T-cell (primary cell): ENCODE measurements around the gene SCIN. TPM values are rescaled to one million over a fixed set of nuclear protein-coding genes. Genes with fewer than 3 reads are reported as not detected.
"Not testable (repeated sequence)": the region's sequence is repeated elsewhere in the genome, so short reads cannot be mapped to it uniquely, and the experiment has no call there.

Experiments
- ATAC-seq, 4 experiments: fragments of 200-7000 bp in 3 of 4; fragments of 150-1000 bp in 1 of 4; cut with Tn5 transposase; replicated peaks in 1 of 4; 1 replicate in 3 of 4; 2 replicates in 1 of 4; pipeline ENCODE4 v1.10.0; 2021; ENCODE audit warnings: moderate library complexity in 3 of 4, mild to moderate bottlenecking in 2 of 4, moderate number of reproducible peaks in 1 of 4
- CTCF ChIA-PET, 2 donors: fragments of 300-600 bp; sonication (Branson Sonifier 250); formaldehyde crosslinking; loops; one replicate each; lab custom pipeline; 2022; ENCODE audit warnings: antibody characterized with exemption in 2 of 2; lab: Charles Lee
- POLR2A ChIA-PET, 2 donors: fragments of 300-600 bp; sonication (Branson Sonifier 250); formaldehyde crosslinking; loops; one replicate each; lab custom pipeline; 2022; ENCODE audit warnings: antibody characterized with exemption in 2 of 2; lab: Charles Lee
- DNase-seq, 35 experiments: peaks; one replicate each; pipeline versions ENCODE4 v3.0.0 to v3.0.0-alpha.2; 2013 to 2023
- H3K27ac ChIP-seq: one replicate; pipeline ENCODE4 v1.5.1; 2013; ENCODE audit warnings: low read length
- H3K27me3 ChIP-seq, 2 experiments: replicated peaks in 1 of 2; 1 replicate in 1 of 2; 2 replicates in 1 of 2; pipeline versions ENCODE4 v1.6.1 to v1.7.0; 2013; ENCODE audit warnings: low read length in 1 of 2, mixed read lengths in 1 of 2; ENCODE audit not compliant: control insufficient read depth in 2 of 2, insufficient read depth in 2 of 2; ENCODE audit errors: extremely low read depth in 1 of 2
- H3K36me3 ChIP-seq, 2 donors: 1 replicate in 1 of 2; 2 replicates in 1 of 2; pipeline versions ENCODE4 v1.6.1 to v1.7.0; 2013; ENCODE audit warnings: low read length in 1 of 2; ENCODE audit not compliant: control insufficient read depth in 2 of 2, insufficient read depth in 1 of 2; ENCODE audit errors: extremely low read depth in 1 of 2
- H3K4me1 ChIP-seq, 2 experiments: 1 replicate in 1 of 2; 2 replicates in 1 of 2; pipeline versions ENCODE4 v1.6.1 to v1.7.0; 2013; ENCODE audit warnings: low read length in 2 of 2, mixed read lengths in 1 of 2; ENCODE audit not compliant: insufficient read depth in 2 of 2, control insufficient read depth in 1 of 2; ENCODE audit errors: extremely low read depth in 1 of 2
- H3K4me3 ChIP-seq, 2 donors: 1 replicate in 1 of 2; 2 replicates in 1 of 2; pipeline versions ENCODE4 v1.5.1 to v1.7.0; 2013; ENCODE audit warnings: mild to moderate bottlenecking in 2 of 2, low read length in 1 of 2, moderate library complexity in 1 of 2; ENCODE audit not compliant: control insufficient read depth in 1 of 2; ENCODE audit errors: extremely low read depth in 1 of 2
- H3K9me3 ChIP-seq: 2 replicates; pipeline ENCODE4 v1.7.0; 2013
- H3K27ac Mint-ChIP-seq, 2 donors: one replicate each; pipeline ENCODE4 v1.8.0; 2020 to 2021; ENCODE audit warnings: mild to moderate bottlenecking in 2 of 2, mixed read lengths in 2 of 2
- H3K27me3 Mint-ChIP-seq, 2 donors: one replicate each; pipeline ENCODE4 v1.8.0; 2021 to 2022; ENCODE audit warnings: mixed read lengths in 2 of 2
- H3K36me3 Mint-ChIP-seq: one replicate; pipeline ENCODE4 v1.8.0; 2021; ENCODE audit warnings: mixed read lengths
- H3K4me1 Mint-ChIP-seq, 3 donors: one replicate each; pipeline ENCODE4 v1.8.0; 2020 to 2022; ENCODE audit warnings: mixed read lengths in 3 of 3, mild to moderate bottlenecking in 1 of 3
- H3K4me3 Mint-ChIP-seq, 3 donors: one replicate each; pipeline ENCODE4 v1.8.0; 2020 to 2022; ENCODE audit warnings: mild to moderate bottlenecking in 3 of 3, mixed read lengths in 3 of 3, moderate library complexity in 3 of 3
- H3K9me3 Mint-ChIP-seq, 3 donors: one replicate each; pipeline ENCODE4 v1.8.0; 2020 to 2022; ENCODE audit warnings: mixed read lengths in 3 of 3
- WGBS: methylation state at CpG from one replicate; pipeline ENCODE4 v1.1.5; 2013; ENCODE audit warnings: missing lambda C conversion rate; ENCODE audit not compliant: insufficient coverage; 5-methylcytosine and 5-hydroxymethylcytosine counted together
- total RNA-seq, 35 experiments: library from RNA in 6 of 35; stranded (reverse) in 6 of 35; fragments of 120-200 nt in 1 of 35; gene quantifications; one replicate each; pipeline versions ENCODE4 v1.2.1 to v1.2.4 and lab custom pipeline; 2013 to 2026

SCIN gene
- total RNA-seq (under 1 TPM in 4 of 5 donors, not detected in 1; 0.05 to 0.57 (median 0.14) TPM), total RNA-seq (lab: John Stamatoyannopoulos, UW) (0 to 3.2 (median 0.25) reads per million in 29 experiments)
- total RNA-seq (2013) = 0.17 TPM

- 6% methylated on average over 68 of the region's 74 CpGs for WGBS
- DNase-seq (peak in 11 of 35 experiments; percentile 1 to 27 (median 15)), ATAC-seq (peak; percentile 34 to 82 (median 58))
- H3K4me1 Mint-ChIP-seq = peaks cover 10 to 17% (median 15%) of the 10 kb centered on the region in 3 donors
- H3K27me3 Mint-ChIP-seq = peaks cover 38 to 40% of the 10 kb centered on the region in 2 donors
- peak within 1 kb of the TSS; percentile 67 to 79 (median 73) for H3K4me3 Mint-ChIP-seq
- Histone ChIP-seq H3K27me3 (peaks cover 5 to 18% of the 10 kb centered on the region in 2 experiments), H3K27ac (no peak within 1 kb of the TSS), H3K36me3 (no peaks in the 10 kb centered on the region), H3K4me1 (peaks cover 0 to 18% of the 10 kb centered on the region in 2 experiments), H3K9me3 (no peaks in the 10 kb centered on the region), H3K4me3 (peak within 1 kb of the TSS; percentile 27 to 58)
- H3K9me3 Mint-ChIP-seq = no peaks in the 10 kb centered on the region
- no peaks in the 10 kb centered on the region for H3K36me3 Mint-ChIP-seq
- CTCF ChIA-PET = no interaction called here
- POLR2A ChIA-PET = interaction anchor here in 1 of 2 donors (0.6 kb wide), 1 partner anchor 1092 kb away, joined by 3 read pairs; no protein-coding TSS in a partner anchor
- H3K27ac Mint-ChIP-seq = no peak within 1 kb of the TSS
Measured at GRCh38 chr7:12570534-12571461, at the start of gene SCIN. TSS of gene SCIN (plus strand) at chr7:12570720. CDS start at chr7:12570787, 67 bp downstream.

DNA sequence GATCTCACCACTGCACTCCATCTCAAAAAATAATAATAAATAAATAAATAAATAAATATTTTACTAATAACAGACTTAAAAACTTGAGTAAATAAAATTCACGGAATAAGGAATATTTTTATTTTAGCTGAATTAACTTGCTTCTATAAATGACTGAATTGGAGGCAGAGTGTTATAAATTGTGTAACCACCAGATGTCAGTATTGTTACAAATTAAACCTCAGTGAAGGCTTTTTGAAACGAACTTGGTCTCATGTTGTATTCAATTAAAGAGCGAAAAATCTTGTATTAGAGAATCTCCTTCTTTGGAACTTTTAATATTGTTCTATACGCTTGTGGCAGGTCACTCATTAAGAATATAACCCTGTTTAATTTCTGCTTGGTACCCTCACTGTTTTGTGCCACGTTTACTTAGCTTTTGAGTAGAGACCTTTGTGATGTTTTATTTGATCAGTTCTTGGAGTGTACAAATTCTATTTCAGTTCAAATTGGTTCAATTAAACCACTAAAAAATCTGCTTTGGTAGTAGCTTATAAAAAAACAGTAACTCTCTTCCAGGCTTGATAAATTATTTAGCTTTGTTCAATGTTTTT is 45.6 kb upstream of the SCIN start:
- Histone ChIP-seq H3K36me3 (no peaks in the 10 kb centered on the region), H3K4me1 (no peaks in the 10 kb centered on the region), H3K27me3 (peaks cover 0 to 3% of the 10 kb centered on the region in 2 experiments), H3K4me3 (no peak overlapping the region), H3K9me3 (no peaks in the 10 kb centered on the region), H3K27ac (no peak overlapping the region)
- H3K27me3 Mint-ChIP-seq = peaks cover 20 to 31% of the 10 kb centered on the region in 2 donors
- no peaks in the 10 kb centered on the region for H3K9me3 Mint-ChIP-seq
- H3K4me1 Mint-ChIP-seq = no peaks in the 10 kb centered on the region
- DNase-seq (peak in 1 of 35 experiments; percentile 55), ATAC-seq (no peak)
- H3K36me3 Mint-ChIP-seq = no peaks in the 10 kb centered on the region
- H3K4me3 Mint-ChIP-seq = no peak overlapping the region
- ChIA-PET CTCF (interaction anchor here (0.6 to 2.2 kb wide), 19 partner anchors 8 to 1933 kb away, joined by 3 to 18 read pairs (median 3); a partner anchor contains a TSS), POLR2A (no interaction called here)
- no CpG with 5 or more reads among the region's 5 CpGs for WGBS
- H3K27ac Mint-ChIP-seq = no peak overlapping the region

DNA sequence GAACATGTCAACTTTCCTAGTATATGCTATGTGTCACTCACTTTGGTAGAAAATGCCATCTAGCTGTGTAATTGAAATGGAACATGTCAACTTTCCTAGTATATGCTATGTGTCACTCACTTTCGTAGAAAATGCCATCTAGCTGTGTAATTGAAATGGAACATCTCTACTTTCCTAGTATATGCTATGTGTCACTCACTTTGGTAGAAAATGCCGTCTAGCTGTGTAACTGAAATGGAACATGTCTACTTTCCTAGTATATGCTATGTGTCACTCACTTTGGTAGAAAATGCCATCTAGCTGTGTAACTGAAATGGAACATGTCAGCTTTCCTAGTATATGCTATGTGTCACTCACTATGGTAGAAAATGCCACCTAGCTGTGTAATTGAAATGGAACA is 43.8 kb upstream of the SCIN start:
- WGBS = no CpG with 5 or more reads among the region's 2 CpGs
- CTCF ChIA-PET = interaction anchor here in 1 of 2 donors (0.7 kb wide), 1 partner anchor 450 kb away, joined by 3 read pairs; no protein-coding TSS in a partner anchor
- H3K27ac ChIP-seq, H3K4me3 Mint-ChIP-seq, H3K4me1 Mint-ChIP-seq, H3K4me3 ChIP-seq, H3K27me3 ChIP-seq, H3K27ac Mint-ChIP-seq, H3K9me3 Mint-ChIP-seq, H3K9me3 ChIP-seq, H3K36me3 Mint-ChIP-seq, ATAC-seq, H3K36me3 ChIP-seq, POLR2A ChIA-PET, H3K4me1 ChIP-seq, DNase-seq: not testable (repeated sequence)
- peaks cover 22 to 29% of the 10 kb centered on the region in 2 donors for H3K27me3 Mint-ChIP-seq

GRCh38 chr7:12527670-12528069 is 42.9 kb upstream of the SCIN start:
- H3K4me1 Mint-ChIP-seq, H3K4me3 ChIP-seq, H3K36me3 ChIP-seq, H3K4me3 Mint-ChIP-seq, H3K36me3 Mint-ChIP-seq, H3K9me3 ChIP-seq, H3K27ac Mint-ChIP-seq, H3K27me3 ChIP-seq, H3K9me3 Mint-ChIP-seq, H3K4me1 ChIP-seq, H3K27ac ChIP-seq, POLR2A ChIA-PET, DNase-seq, ATAC-seq: not testable (repeated sequence)
- 0% methylated on average over 1 of the region's 1 CpG for WGBS
- H3K27me3 Mint-ChIP-seq = peaks cover 15 to 24% of the 10 kb centered on the region in 2 donors
- CTCF ChIA-PET = interaction anchor here in 1 of 2 donors (0.6 kb wide), 1 partner anchor 1715 kb away, joined by 3 read pairs; no protein-coding TSS in a partner anchor

GRCh38 chr7:12529971-12530710 is 40.4 kb upstream of the SCIN start:
- Histone ChIP-seq H3K4me1 (no peaks in the 10 kb centered on the region), H3K4me3 (no peak overlapping the region), H3K27me3 (peaks cover 0 to 8% of the 10 kb centered on the region in 2 experiments), H3K9me3 (no peaks in the 10 kb centered on the region), H3K27ac (no peak overlapping the region), H3K36me3 (no peaks in the 10 kb centered on the region)
- ATAC-seq = no peak
- Mint-ChIP-seq H3K4me3 (no peak overlapping the region), H3K9me3 (no peaks in the 10 kb centered on the region), H3K36me3 (no peaks in the 10 kb centered on the region), H3K27me3 (peaks cover 14 to 15% of the 10 kb centered on the region in 2 donors), H3K4me1 (no peaks in the 10 kb centered on the region), H3K27ac (no peak overlapping the region)
- CTCF ChIA-PET = no interaction called here
- 80% methylated on average over 1 of the region's 8 CpGs for WGBS
- POLR2A ChIA-PET = no interaction called here
- DNase-seq = no peak

GRCh38 chr7:12531784-12532183 is 38.7 kb upstream of the SCIN start:
- H3K27me3 Mint-ChIP-seq = peaks cover 11 to 18% of the 10 kb centered on the region in 2 donors
- CTCF ChIA-PET = no interaction called here

More at GRCh38 chr7:12531784-12532183, 38.7 kb upstream of the SCIN start:
- H3K9me3 Mint-ChIP-seq = peaks cover 0 to 4% (median 0%) of the 10 kb centered on the region in 3 donors
- H3K4me3 ChIP-seq = no peak overlapping the region
- ATAC-seq (no peak), DNase-seq (no peak)
- 80% methylated on average over 2 of the region's 4 CpGs for WGBS
- POLR2A ChIA-PET = no interaction called here
- no peaks in the 10 kb centered on the region for H3K9me3 ChIP-seq
- peaks cover 0 to 8% of the 10 kb centered on the region in 2 experiments for H3K27me3 ChIP-seq
- H3K4me1 Mint-ChIP-seq = no peaks in the 10 kb centered on the region
- H3K36me3 Mint-ChIP-seq = no peaks in the 10 kb centered on the region
- H3K27ac ChIP-seq = no peak overlapping the region
- no peaks in the 10 kb centered on the region for H3K4me1 ChIP-seq
- no peak overlapping the region for H3K27ac Mint-ChIP-seq
- no peaks in the 10 kb centered on the region for H3K36me3 ChIP-seq
- H3K4me3 Mint-ChIP-seq = no peak overlapping the region
